Measurements from ENCODE around the gene PIEZO2. TPM values are rescaled to one million over a fixed set of nuclear protein-coding genes. Genes with fewer than 3 reads are reported as not detected.

The PIEZO2 gene
- total and polyA plus RNA-seq, 2 of the 8 experiments (the other 6 are each of a cell fraction or from before 2014, with no cell fraction given), result 4.7 to 16.5 TPM

- TF ChIP-seq KDM4A (IDR thresholded peaks at IDR 0.05; ENCODE audit: low read depth, low read length, severe bottlenecking) (no peak), KDM5A (IDR thresholded peaks at IDR 0.05; ENCODE audit: low read length) (no peak), PHF8 (conservative IDR thresholded peaks at IDR 0.05; ENCODE audit: low read depth, low read length) (no peak), CREB1 (IDR thresholded peaks at IDR 0.05) (no peak), CEBPB (IDR thresholded peaks at IDR 0.05; ENCODE audit: low read depth, low read length) (no peak)
Observed at GRCh38 chr18:10687161-10687925, 462.0 kb downstream of the PIEZO2 start (continued).
